ENCODE measurements around the gene KIF13A.

The KIF13A gene

DNA sequence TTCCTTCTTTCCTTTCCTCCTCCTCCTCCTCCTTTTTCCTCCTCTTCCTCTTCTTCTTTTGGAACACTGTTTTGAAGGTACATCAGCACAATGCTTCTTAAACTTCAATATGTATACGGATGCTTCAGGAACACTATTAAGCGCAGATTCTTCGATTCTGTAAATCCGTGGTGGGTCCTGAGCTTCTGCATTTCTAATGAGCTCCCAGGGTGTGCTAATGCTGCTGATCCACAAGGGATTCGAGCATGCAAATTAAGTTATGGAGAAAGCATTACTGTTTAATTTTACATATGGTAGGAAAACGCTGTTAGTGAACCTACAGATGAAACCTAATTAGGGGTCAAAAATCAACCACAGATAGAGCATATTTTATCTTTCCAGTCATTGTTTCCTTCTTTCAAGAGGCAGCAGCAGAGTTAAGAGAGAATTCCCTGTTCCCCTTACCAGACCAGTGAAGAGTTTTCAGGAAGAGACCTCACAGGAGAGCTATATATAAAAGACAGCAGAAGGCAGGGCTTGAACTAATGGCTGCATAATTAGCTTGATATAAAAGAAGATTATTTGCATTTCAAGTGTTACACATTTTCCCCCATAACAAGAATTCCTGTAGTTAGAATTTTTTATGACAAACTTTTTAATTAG is 47.2 kb downstream of the KIF13A start:
- no peak overlapping the region for H3K9ac ChIP-seq (ENCODE audit: low read depth in 1 of 2, low read length in 2 of 2)
- H3K27me3 ChIP-seq (ENCODE audit: control insufficient read depth in 2 of 2, insufficient read depth in 2 of 2, low read length in 2 of 2) = no peaks in the 10 kb centered on the region
- no peaks in the 10 kb centered on the region for H3K36me3 ChIP-seq (ENCODE audit: control insufficient read depth in 2 of 2, insufficient read depth in 2 of 2, low read length in 2 of 2)
- peaks cover 0 to 5% of the 10 kb centered on the region in 2 donors for H3K4me1 ChIP-seq (ENCODE audit: control insufficient read depth in 2 of 2, insufficient read depth in 2 of 2, low read length in 2 of 2)
- H3K9me3 ChIP-seq (ENCODE audit: control insufficient read depth in 2 of 2, low read length in 2 of 2) = no peaks in the 10 kb centered on the region
- no peak overlapping the region for H3K4me3 ChIP-seq (ENCODE audit: low read length in 2 of 2)
- no peak overlapping the region for H3K27ac ChIP-seq (ENCODE audit: low read depth in 2 of 2, low read length in 2 of 2)

DNA sequence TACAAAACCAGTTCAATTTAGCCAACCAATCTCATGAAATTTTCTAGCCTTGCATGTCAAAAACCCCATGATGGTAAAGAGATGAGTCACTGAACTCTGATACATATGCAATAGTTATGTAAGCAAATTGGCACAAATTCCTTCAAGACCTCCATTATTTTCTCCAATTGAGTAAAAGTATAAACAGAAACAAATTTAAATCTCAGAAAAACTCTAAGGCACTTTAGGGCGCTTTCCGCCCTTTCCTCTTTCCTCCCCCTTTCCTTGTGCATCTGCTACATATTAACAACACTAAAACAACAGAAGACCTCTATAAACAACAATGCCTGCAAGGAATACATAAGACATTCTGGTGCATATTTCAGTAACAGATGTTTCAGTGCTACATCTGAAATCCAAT is 48.5 kb downstream of the KIF13A start:
- Histone ChIP-seq H3K36me3 (ENCODE audit: control insufficient read depth in 2 of 2, insufficient read depth in 2 of 2, low read length in 2 of 2) (no peaks in the 10 kb centered on the region), H3K9ac (ENCODE audit: low read depth in 1 of 2, low read length in 2 of 2) (no peak overlapping the region), H3K4me1 (ENCODE audit: control insufficient read depth in 2 of 2, insufficient read depth in 2 of 2, low read length in 2 of 2) (peaks cover 0 to 7% of the 10 kb centered on the region in 2 donors)

DNA sequence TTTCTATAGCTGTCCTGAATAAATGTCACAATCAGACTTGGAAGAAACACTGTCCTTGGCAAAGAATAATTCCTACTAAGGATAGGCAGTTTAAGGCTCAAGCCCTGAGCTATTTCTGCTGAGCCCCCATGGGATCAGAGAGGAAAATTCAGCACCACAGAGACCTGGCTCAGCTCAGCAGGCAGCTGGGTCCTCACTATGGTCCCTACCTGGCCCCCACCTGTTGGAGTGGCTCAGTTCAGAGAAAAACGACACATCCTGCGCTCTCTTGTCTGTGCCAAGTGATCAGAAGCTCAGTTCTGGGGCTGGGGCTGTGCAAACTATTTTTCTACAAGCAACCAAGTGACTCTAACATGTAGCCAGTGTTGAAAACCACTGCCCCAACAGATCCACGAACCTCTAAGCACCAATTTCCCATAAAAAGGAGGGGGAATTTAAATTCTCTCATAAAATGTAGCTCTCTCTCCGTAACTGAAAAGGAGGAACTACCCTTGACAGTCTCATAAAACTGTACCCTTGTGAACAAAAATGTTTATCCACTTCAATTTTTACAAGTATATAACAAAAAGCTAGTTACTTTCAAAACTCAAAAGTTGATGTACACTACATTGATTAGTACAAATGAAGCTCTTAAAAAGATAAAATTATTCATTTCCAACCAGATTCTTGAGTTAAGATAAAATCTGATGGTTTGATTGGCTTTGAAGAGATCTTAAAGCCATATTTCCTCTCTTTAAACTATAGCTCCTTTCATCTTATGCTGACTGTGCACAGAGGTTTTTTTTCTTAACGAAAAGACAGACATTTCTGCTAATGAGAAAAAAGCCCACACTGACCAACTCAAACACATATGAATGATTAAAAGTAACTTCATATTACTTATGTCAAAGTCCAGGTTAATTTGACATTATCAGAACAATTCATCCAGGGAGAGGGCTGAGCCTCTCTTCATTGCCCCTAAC is 52.0 kb downstream of the KIF13A start:
- Histone ChIP-seq H3K4me3 (ENCODE audit: low read length in 2 of 2) (no peak overlapping the region), H3K9me3 (ENCODE audit: control insufficient read depth in 2 of 2, low read length in 2 of 2) (no peaks in the 10 kb centered on the region), H3K36me3 (ENCODE audit: control insufficient read depth in 2 of 2, insufficient read depth in 2 of 2, low read length in 2 of 2) (no peaks in the 10 kb centered on the region), H3K4me1 (ENCODE audit: control insufficient read depth in 2 of 2, insufficient read depth in 2 of 2, low read length in 2 of 2) (peaks cover 0 to 15% of the 10 kb centered on the region in 2 donors), H3K9ac (ENCODE audit: low read depth in 1 of 2, low read length in 2 of 2) (no peak overlapping the region), H3K27ac (ENCODE audit: low read depth in 2 of 2, low read length in 2 of 2) (no peak overlapping the region), H3K27me3 (ENCODE audit: control insufficient read depth in 2 of 2, insufficient read depth in 2 of 2, low read length in 2 of 2) (no peaks in the 10 kb centered on the region)

More for the DNA sequence above, 48.5 kb downstream of the KIF13A start:
- Histone ChIP-seq H3K27ac (ENCODE audit: low read depth in 2 of 2, low read length in 2 of 2) (no peak overlapping the region), H3K4me3 (ENCODE audit: low read length in 2 of 2) (no peak overlapping the region), H3K9me3 (ENCODE audit: control insufficient read depth in 2 of 2, low read length in 2 of 2) (no peaks in the 10 kb centered on the region), H3K27me3 (ENCODE audit: control insufficient read depth in 2 of 2, insufficient read depth in 2 of 2, low read length in 2 of 2) (no peaks in the 10 kb centered on the region)

GRCh38 chr6:17933716-17934115 is 53.7 kb downstream of the KIF13A start:
- Histone ChIP-seq H3K4me3 (ENCODE audit: low read length in 2 of 2) (no peak overlapping the region), H3K9ac (ENCODE audit: low read depth in 1 of 2, low read length in 2 of 2) (no peak overlapping the region), H3K27me3 (ENCODE audit: control insufficient read depth in 2 of 2, insufficient read depth in 2 of 2, low read length in 2 of 2) (no peaks in the 10 kb centered on the region), H3K4me1 (ENCODE audit: control insufficient read depth in 2 of 2, insufficient read depth in 2 of 2, low read length in 2 of 2) (peaks cover 0 to 15% of the 10 kb centered on the region in 2 donors), H3K27ac (ENCODE audit: low read depth in 2 of 2, low read length in 2 of 2) (no peak overlapping the region), H3K9me3 (ENCODE audit: control insufficient read depth in 2 of 2, low read length in 2 of 2) (no peaks in the 10 kb centered on the region), H3K36me3 (ENCODE audit: control insufficient read depth in 2 of 2, insufficient read depth in 2 of 2, low read length in 2 of 2) (no peaks in the 10 kb centered on the region)

DNA sequence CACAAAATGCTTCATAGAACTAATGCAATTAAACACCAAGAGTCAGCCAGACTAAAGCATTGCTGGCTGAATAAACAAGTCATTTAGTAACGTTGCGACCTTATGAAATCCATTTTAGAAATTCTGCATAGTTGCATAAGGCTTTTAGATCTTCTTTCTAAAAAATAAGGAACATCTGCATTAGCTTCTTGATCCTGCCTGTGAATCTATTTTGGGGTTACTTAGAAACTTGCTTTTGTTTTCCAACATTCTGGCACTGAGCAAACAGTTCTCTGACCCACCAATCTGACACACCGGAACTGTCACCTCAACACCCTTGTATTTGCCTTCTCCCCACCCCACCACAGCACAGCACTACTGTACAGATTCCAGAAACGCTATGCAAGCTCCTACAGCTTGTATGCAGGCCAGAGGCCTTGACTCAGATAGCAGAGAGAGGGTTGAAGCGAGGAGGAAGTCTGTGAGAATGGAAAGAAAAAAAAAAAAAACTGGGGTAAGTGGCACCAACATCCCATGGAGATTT is 55.0 kb downstream of the KIF13A start:
- Histone ChIP-seq H3K4me3 (ENCODE audit: low read length in 2 of 2) (no peak overlapping the region), H3K27me3 (ENCODE audit: control insufficient read depth in 2 of 2, insufficient read depth in 2 of 2, low read length in 2 of 2) (no peaks in the 10 kb centered on the region), H3K27ac (ENCODE audit: low read depth in 2 of 2, low read length in 2 of 2) (peak overlapping the region in 1 of 2 donors; percentile 3), H3K36me3 (ENCODE audit: control insufficient read depth in 2 of 2, insufficient read depth in 2 of 2, low read length in 2 of 2) (no peaks in the 10 kb centered on the region), H3K9me3 (ENCODE audit: control insufficient read depth in 2 of 2, low read length in 2 of 2) (no peaks in the 10 kb centered on the region), H3K4me1 (ENCODE audit: control insufficient read depth in 2 of 2, insufficient read depth in 2 of 2, low read length in 2 of 2) (peaks cover 0 to 15% of the 10 kb centered on the region in 2 donors), H3K9ac (ENCODE audit: low read depth in 1 of 2, low read length in 2 of 2) (no peak overlapping the region)

GRCh38 chr6:17931227-17931626 is 56.2 kb downstream of the KIF13A start:
- Histone ChIP-seq H3K4me3 (ENCODE audit: low read length in 2 of 2) (no peak overlapping the region), H3K4me1 (ENCODE audit: control insufficient read depth in 2 of 2, insufficient read depth in 2 of 2, low read length in 2 of 2) (peaks cover 0 to 12% of the 10 kb centered on the region in 2 donors), H3K27me3 (ENCODE audit: control insufficient read depth in 2 of 2, insufficient read depth in 2 of 2, low read length in 2 of 2) (no peaks in the 10 kb centered on the region), H3K36me3 (ENCODE audit: control insufficient read depth in 2 of 2, insufficient read depth in 2 of 2, low read length in 2 of 2) (no peaks in the 10 kb centered on the region), H3K9ac (ENCODE audit: low read depth in 1 of 2, low read length in 2 of 2) (no peak overlapping the region), H3K27ac (ENCODE audit: low read depth in 2 of 2, low read length in 2 of 2) (no peak overlapping the region), H3K9me3 (ENCODE audit: control insufficient read depth in 2 of 2, low read length in 2 of 2) (no peaks in the 10 kb centered on the region)

DNA sequence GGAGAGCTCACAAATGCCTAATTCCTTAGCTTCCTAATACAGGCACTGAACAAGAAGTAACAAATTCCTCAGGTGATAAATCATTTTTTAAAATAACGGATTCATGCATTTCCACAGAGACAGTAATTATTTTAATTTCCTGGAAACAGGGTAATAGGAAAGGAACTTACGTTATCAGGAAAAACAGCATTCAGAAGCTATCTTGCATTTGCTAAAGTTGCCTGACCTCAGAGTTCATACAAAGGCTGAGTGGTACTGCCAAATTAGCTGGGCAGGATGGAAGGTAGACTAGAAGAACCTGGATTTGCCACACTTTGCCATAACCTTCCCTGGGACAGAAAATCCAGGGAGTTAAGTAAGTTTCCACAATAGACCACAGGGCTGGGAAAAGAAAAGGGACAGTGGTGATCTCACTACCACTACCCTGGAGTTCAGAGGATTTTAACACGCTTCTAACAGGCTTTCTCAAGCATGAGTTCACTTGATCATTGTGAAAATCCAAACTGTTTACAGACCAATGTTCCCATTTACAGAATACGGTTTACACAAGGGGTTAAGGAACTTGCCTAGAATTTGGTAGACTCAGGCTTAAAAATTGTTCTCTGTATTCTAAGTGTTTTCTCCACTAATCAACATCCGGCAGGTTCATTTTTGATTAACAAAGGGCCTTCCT is 57.0 kb downstream of the KIF13A start:
- no peak overlapping the region for H3K9ac ChIP-seq (ENCODE audit: low read depth in 1 of 2, low read length in 2 of 2)
- no peaks in the 10 kb centered on the region for H3K27me3 ChIP-seq (ENCODE audit: control insufficient read depth in 2 of 2, insufficient read depth in 2 of 2, low read length in 2 of 2)
- no peaks in the 10 kb centered on the region for H3K9me3 ChIP-seq (ENCODE audit: control insufficient read depth in 2 of 2, low read length in 2 of 2)
- peaks cover 0 to 11% of the 10 kb centered on the region in 2 donors for H3K4me1 ChIP-seq (ENCODE audit: control insufficient read depth in 2 of 2, insufficient read depth in 2 of 2, low read length in 2 of 2)
- no peak overlapping the region for H3K4me3 ChIP-seq (ENCODE audit: low read length in 2 of 2)
- peak overlapping the region in 1 of 2 donors; percentile 19 for H3K27ac ChIP-seq (ENCODE audit: low read depth in 2 of 2, low read length in 2 of 2)
- no peaks in the 10 kb centered on the region for H3K36me3 ChIP-seq (ENCODE audit: control insufficient read depth in 2 of 2, insufficient read depth in 2 of 2, low read length in 2 of 2)

DNA sequence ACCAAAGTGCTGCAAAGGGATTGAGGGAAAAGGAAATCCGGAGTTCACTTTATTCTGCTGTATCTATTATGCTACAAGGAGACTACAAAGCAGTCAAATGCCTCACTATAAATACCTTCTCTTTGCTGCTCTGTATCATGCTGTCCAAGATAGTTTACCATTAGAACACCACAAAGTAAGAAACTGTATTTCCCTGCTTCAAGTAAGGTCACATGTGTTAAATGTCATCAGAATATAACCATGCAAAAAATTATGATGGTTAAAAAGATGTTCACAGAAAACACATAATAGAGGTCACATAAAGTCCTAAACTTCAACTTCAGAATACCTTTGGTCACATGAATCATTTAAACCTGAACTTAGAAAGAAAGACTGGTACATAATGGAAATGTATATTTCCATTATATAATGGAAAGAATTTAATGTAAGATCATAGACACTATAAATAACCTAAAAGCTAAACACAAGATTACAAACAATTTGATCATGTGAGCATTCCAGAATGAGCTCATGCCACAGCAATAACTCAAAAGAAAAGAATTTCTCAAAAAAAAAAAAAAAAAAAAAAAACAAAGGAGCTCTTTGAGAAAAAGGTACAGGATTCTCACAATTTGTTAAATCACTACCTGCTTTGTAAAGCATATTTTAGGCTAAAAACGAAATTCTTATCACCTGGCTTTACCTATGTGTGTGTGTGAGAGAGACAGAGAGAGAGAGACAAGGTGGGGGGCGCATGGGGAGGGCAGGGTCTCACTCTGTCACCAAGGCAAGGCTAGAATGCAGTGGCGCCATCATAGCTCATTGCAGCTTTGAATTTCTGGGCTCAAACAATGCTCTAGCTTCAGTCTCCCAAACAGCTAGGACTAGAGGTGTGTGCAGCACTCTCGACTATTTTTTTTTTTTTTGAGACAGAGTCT is 58.7 kb downstream of the KIF13A start:
- no peaks in the 10 kb centered on the region for H3K9me3 ChIP-seq (ENCODE audit: control insufficient read depth in 2 of 2, low read length in 2 of 2)
- H3K4me3 ChIP-seq (ENCODE audit: low read length in 2 of 2) = no peak overlapping the region
- H3K36me3 ChIP-seq (ENCODE audit: control insufficient read depth in 2 of 2, insufficient read depth in 2 of 2, low read length in 2 of 2) = no peaks in the 10 kb centered on the region
- peaks cover 0 to 8% of the 10 kb centered on the region in 2 donors for H3K4me1 ChIP-seq (ENCODE audit: control insufficient read depth in 2 of 2, insufficient read depth in 2 of 2, low read length in 2 of 2)
- H3K9ac ChIP-seq (ENCODE audit: low read depth in 1 of 2, low read length in 2 of 2) = no peak overlapping the region
- no peaks in the 10 kb centered on the region for H3K27me3 ChIP-seq (ENCODE audit: control insufficient read depth in 2 of 2, insufficient read depth in 2 of 2, low read length in 2 of 2)
- H3K27ac ChIP-seq (ENCODE audit: low read depth in 2 of 2, low read length in 2 of 2) = peak overlapping the region in 1 of 2 donors; percentile 3

GRCh38 chr6:17927705-17928104 is 59.7 kb downstream of the KIF13A start:
- Histone ChIP-seq H3K27ac (ENCODE audit: low read depth in 2 of 2, low read length in 2 of 2) (no peak overlapping the region), H3K4me1 (ENCODE audit: control insufficient read depth in 2 of 2, insufficient read depth in 2 of 2, low read length in 2 of 2) (peaks cover 0 to 4% of the 10 kb centered on the region in 2 donors)

More at GRCh38 chr6:17927705-17928104, 59.7 kb downstream of the KIF13A start:
- Histone ChIP-seq H3K36me3 (ENCODE audit: control insufficient read depth in 2 of 2, insufficient read depth in 2 of 2, low read length in 2 of 2) (no peaks in the 10 kb centered on the region), H3K9ac (ENCODE audit: low read depth in 1 of 2, low read length in 2 of 2) (no peak overlapping the region), H3K4me3 (ENCODE audit: low read length in 2 of 2) (no peak overlapping the region), H3K27me3 (ENCODE audit: control insufficient read depth in 2 of 2, insufficient read depth in 2 of 2, low read length in 2 of 2) (no peaks in the 10 kb centered on the region), H3K9me3 (ENCODE audit: control insufficient read depth in 2 of 2, low read length in 2 of 2) (no peaks in the 10 kb centered on the region)

All from mucosa of rectum (tissue), 2 donors.